ENCODE results near the gene ARL13A. TPM values are rescaled to one million over a fixed set of nuclear protein-coding genes. Genes with fewer than 3 reads are reported as not detected.
A peak's percentile ranks its signal among the peaks of the same experiment; 100 is the strongest.
"Not testable (repeated sequence)": the region's sequence is repeated elsewhere in the genome, so short reads cannot be mapped to it uniquely, and the experiment has no call there.

Gene ARL13A
- not detected for polyA plus RNA-seq (ENCODE audit: insufficient read length)

DNA sequence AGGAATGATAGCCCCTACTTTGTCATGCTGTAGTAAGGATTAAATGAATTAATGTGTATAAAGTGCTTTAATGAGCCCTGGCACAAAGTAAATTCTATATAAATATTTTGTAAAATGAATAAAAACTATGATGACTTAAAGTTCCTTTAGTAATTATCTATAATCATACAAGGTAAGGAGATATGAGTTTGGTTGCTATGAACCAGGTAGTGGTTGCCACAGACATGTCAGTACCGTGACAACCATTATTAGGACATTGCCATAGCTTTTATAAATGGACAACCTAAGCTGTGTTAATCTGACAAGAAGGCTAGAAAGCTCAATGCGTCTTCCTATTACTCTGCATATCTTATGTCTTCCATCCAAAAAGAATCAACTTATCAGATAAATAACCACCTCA is at the start of gene ARL13A:
ARL13A (plus strand) TSS at position 301 of the 400 bp plus-strand sequence. CDS start 3,982 bp downstream, outside the sequence.
- no peak for DNase-seq

- no peak for DNase-seq
Measured at GRCh38 chrX:100924375-100924774, 45.1 kb upstream of the ARL13A start.

DNA sequence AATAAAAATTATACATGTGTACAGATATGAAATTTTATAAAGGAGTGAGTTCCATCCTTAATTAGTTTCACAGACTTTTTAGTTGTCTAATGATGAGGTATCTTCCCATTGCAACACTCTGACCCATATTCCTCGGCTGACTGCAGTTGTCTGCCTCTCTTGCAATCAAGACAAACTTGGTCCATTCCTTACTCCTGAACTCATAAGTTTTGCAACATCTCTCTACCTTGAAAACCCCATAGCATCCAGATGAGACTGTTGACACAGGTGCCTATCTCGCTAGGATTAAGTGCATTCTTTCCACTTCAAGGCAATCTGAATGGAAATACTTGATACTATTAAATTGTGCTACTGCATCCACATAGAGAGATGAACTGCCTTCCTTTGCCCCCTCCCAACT is 43.1 kb upstream of the ARL13A start:
- DNase-seq = no peak

DNA sequence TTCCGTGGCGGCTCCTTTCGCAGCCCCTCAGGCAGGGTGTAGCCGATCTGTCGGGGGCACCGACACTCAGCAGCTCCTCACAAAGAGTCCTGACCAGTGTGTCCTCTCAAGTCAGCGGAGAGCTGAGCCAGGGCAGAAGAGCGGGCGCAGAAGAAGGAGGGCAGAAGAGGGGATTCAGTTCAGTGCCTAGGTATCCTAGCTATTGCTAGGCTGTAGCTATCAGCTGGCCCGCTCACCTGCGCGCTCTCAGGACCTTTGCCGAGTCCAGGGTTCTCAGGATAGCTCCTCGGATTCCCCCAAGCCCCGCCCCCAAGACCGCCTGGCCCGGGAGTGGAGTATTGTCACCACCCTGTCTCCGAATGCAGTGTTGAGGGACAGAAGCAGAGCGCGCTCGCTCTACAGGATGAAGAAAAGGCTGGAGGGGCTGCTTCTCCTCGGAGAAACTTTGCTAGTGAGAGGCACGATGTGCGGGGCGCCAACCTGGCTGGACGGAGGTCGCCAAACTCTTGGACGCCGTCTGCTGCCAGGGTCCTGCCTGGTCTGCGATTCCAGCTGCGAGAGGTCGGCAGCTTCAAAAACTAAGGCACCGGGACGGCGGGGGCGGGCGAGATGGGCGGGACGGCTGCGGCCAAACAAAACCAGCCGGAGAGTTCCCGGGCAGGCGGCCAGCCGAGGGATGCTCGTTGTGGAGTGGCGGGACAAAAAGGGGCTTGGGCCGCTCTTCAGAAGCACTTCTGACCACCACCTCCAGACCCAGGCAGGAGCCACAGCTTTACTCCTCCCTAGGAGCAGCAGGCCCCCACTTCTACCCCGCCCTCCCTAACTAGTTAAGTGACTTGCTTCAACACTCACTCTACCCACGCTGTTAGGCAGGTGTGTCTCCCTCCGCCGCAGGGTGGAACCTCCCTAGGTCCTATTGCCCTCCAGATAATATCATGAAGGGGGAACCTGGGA is 40.6 kb upstream of the ARL13A start, which contains the start of gene XKRX:
XKRX (minus strand) TSS at position 258 of the 954 bp plus-strand sequence. CDS start 613 bp downstream, outside the sequence.
- DNase-seq = peak; percentile 3

DNA sequence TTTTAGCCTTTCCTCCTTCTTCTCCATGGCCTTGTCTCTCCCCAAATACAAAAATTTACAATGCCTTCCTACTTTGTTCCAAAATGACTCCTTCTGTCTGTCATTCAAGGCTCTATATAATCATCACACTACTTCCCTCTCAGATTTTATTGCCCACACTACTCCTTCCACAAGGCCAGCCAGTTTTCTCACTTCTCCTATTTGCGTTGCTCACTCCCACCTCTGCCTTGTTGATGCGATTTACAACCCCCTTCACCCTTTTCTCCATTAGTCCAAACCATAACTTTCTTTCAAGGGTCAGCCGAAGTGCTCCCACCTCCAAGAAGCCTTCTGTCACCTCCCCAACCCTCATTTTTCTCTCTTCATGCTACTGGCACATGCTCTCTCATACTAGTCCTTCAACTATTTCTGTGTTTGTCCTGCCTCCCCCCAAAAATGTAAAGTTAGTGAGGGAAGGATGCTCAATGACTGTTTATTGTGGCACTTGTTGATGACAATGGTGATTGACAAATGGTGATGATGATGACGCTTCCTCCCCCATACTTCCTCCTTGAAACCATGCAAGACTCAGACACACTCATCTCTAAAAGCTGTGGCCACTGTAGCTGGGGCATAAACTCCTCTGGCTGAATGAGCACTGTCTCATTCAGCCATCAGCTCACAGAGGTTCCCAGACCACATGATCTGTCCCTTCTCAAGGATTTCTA is 38.1 kb upstream of the ARL13A start:
- no peak for DNase-seq

DNA sequence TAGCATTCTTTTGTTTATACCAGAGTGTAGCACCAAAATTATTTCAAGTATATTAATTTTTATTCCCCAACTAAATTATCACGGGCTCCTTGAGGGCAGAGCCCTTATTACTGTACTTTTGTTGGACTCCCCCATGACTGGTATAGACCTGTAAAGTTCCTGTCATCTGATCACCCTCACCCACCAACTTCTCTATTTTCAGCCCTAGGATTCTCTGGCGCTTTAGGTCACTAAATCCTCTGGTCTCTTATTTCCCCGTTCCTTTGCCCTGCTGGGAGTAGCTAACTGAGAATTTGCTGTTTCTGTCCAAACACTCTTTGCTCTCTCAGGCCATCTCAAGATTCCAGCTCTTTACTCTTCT is 37.6 kb upstream of the ARL13A start:
- DNase-seq = no peak

- DNase-seq = no peak
Measured at GRCh38 chrX:100935767-100936166, 33.7 kb upstream of the ARL13A start.

- no peak for DNase-seq
Measured at GRCh38 chrX:100939333-100939732, 30.2 kb upstream of the ARL13A start.

DNA sequence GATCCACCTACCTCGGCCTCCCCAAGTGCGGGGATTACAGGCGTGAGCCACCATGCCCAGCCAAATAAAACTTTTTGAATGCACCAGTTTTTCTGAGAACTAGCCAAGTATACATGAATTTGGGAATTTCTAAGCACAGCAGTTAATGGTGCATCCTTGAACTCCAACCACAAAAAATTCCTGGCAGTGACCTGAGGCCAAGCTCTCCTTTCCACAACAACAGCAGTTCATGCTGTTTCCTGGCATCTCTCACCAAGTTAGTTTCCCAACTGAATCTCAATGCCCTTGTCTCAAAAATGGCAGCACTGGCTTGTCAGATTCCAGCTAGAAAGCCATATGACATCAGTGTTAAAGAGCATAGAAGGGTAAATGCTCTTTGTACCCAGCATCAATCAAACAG is 24.9 kb upstream of the ARL13A start:
- DNase-seq = no peak

DNA sequence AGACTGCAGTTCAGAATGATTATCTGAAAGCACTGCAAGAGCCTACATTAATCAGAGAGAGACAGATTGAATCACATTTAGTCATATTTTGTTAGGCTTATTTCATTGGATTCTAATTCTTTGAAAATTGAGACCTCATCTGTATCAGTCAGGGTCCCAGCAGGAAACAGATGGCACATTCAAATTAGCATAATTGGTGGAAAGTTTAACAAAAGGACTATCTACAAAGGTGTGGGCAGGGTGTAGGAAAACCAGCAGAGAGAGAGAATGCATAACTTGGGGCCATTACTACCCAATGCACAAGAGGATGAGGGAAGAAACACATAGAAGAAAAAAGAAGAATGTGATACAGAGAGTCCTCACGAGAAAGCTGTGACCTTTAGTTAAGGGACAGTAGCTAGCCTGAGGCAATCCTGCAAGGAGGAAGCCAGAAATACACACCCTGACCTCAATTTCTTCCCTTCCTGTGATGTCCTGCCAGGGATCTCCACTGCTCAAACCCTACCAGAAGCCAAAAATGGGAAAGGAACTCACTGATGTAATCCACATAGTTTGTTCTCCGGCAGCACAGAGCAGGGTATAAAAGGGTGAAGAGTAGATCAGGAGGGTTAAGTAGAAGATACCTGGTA is 23.1 kb upstream of the ARL13A start:
- DNase-seq = no peak

DNA sequence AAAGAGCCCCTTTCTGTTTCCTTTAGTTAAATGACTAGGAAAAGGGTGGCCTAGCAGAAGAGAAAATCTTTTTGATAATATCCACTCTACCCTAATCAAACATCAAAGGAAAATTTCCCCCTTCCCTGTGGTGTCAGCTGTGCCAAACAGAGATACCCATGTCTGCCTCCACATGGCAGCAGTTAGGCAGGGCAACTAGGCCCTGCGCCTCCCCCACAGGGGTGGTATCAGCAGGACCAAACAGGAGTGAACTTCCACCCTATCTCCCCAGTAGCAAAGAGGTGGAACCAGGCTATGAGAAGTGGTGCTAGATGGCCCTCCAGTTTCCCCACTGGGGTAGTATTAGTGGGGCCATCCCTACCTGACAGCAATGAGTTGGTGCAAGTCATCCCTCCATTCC is 21.0 kb upstream of the ARL13A start:
- no peak for DNase-seq

GRCh38 chrX:100962811-100963210 is 6.7 kb upstream of the ARL13A start:
- no peak for DNase-seq

DNA sequence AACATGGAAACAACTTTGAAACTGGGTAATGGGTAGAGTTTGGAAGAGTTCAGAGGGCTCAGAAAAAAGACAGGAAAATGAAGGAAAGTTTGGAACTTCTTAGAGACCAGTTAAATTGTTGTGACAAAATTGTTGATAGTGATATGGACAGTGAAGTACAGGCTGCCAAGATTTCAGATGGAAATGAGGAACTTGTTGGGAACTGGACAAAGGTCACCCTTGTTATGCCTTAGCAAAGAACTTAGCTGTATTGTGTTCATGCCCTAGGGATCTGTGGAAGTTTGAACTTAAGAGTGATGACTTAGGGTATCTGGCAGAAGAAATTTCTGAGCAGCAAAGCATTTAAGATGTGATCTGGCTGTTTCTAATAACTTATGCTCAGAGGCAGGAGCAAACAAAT is 5.1 kb upstream of the ARL13A start:
- no peak for DNase-seq

DNA sequence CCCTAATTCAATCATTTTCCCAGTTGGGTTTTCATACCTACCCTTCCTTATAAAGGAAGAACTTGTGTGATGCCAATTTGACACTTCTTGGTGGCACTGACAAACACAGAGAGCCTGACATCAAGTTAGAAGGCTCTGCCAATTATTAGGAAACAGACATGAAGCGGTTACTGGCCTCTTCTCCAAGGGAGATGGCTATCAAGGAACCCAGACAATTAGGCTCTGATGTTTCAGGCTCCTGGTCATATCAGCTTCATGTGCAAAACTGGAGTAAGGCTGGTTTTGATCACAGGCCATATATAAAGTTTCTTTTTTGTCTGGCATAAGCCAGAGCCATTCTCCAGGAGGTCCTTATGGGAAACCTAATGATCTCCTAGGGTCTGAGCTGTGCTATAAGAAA is 428 bp downstream of the ARL13A start:
- DNase-seq = no peak

DNA sequence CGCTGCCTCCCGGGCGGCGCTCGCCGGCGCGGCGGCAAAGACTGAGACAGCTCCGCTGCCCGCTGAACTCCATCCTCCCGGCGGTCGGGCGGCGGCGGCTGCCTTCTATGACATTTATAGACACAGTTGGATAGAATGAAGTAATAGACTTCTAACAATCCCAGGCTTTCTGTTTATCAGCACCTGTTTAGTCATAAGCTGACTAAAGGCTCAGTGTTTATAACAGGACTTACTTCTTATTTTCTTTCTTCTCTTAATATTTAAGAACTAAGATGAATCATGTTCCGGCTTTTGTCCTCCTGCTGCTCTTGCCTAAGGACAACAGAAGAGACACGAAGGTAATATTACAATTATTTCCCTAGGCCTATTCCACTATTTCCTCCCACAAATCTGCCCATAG is 3.9 kb downstream of the ARL13A start:
- DNase-seq = no peak

DNA sequence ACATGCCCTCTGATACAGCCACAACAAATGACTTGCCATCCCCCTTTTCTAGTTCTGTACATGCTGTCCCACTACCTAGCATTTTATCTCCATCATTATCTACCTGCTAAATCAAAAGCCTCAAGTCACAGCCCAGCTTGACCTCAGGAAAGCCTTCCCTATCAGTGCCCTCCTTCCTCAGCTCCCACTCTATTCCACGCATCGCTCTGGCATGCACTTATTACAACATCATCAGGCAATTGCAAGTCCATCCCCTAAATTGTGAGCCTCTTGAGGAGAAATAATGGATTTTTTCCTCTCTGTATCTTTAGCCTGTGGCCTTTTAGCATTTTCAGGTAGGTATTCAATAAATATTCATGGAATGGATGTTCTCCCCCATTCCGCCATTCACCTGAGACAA is 5.7 kb downstream of the ARL13A start:
- no peak for DNase-seq

DNA sequence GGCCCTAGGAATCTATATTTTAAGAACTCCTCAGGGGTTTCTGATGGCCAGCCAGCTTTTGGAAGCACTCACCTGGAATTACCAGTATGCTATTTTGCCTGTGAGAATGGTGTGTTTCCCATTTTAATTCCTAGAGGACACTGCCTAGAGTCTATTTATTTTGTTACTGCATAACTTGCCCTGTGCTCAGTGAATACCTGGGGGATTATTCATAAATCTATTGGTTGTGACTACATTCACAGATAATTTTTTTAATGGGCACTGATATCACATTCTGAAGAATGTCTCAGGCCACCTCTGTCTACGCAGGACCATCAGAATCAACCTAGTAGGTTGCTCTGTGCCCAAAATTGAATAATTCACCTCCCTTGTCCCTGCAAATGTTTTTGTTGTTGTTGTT is 6.7 kb downstream of the ARL13A start:
- DNase-seq = no peak

- DNase-seq = no peak
Measured at GRCh38 chrX:100979881-100980607, 10.5 kb downstream of the ARL13A start.

DNA sequence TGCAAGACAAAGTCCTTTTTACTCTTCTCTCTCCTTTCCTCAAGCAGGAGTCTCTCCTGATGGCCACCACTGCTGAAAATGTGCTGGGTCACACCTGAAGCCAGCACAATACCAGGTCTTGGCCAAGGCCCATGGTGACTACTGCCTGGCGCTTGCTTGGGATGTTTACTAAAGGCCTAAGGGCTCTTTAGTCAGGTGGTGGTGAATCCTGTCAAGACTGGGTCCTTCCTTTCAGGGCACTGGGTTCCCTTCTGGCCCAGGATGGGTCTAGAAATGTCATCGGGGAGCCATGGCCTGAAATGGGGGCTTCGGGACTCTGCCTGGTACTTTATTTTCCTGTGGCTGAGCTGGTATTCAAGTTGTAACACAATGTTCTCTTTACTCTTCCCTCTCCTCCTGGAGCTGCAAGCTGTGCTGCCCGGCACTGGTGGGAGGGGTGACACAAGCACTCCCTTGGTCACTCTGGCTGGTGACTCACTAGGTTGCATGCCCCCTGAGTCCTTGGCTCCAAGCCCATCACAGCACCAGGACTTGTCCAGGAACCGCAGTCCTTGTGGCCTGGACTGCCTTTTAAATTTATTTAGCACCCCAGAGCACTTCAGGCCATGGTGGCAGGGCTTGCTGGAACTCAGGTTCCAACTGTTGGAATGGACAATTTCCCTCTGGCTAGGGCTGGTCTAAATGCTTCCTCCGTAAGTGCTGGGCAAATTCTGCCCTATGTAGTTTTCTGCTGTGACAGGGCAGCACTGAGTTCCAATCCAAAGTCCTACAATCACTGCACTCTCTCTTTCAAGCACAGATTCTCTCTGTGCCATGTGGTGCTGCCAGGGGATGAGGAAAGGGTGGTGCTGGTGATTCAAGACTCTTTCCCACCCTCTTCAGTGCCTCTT is 11.3 kb downstream of the ARL13A start:
- no peak for DNase-seq

- not testable (repeated sequence) for DNase-seq
Measured at GRCh38 chrX:100981498-100981845, 12.0 kb downstream of the ARL13A start.

- no peak for DNase-seq
Measured at GRCh38 chrX:100984818-100985217, 15.3 kb downstream of the ARL13A start.

DNA sequence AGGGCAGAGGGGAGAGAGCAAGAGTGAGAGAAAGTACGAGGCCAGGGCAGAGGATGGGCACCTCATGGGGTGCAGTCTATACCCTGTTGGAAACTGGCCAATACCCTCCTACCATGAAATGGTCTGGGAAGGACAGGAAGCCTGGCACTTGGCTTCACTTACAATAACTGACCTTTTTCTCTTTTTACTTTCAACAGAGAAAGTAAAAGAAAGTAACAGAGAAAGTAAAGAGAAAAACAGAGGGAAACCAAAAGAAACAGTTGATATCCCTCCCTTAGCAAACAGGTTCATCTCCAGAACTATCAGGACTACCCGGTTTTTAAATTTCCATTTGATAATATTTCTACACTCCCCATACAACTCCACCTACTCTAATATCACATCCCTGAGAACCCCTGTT is 20.6 kb downstream of the ARL13A start:
- DNase-seq = no peak
